ENCODE results near the gene GAB1. TPM values are rescaled to one million over a fixed set of nuclear protein-coding genes. Genes with fewer than 3 reads are reported as not detected.

GAB1 gene
- total and polyA plus RNA-seq, 5 donors from 2014 or later = 1.2 TPM; not detected in 4

- ATAC-seq (ENCODE audit: low read depth in 2 of 2) = no peak
- H3K27ac Mint-ChIP-seq = no peak overlapping the region
- peaks cover 0 to 3% (median 0%) of the 10 kb centered on the region in 7 donors for H3K9me3 Mint-ChIP-seq
- no peaks in the 10 kb centered on the region for H3K9me3 ChIP-seq (ENCODE audit: control insufficient read depth in 2 of 2, low read length in 2 of 2)
- no peak overlapping the region for H3K4me3 Mint-ChIP-seq
- H3K27me3 ChIP-seq (ENCODE audit: control insufficient read depth, insufficient read depth, low read length) = no peaks in the 10 kb centered on the region
- no peak overlapping the region for H3K4me3 ChIP-seq (ENCODE audit: low read depth, low read length)
- H3K27me3 Mint-ChIP-seq = peaks cover 7% of the 10 kb centered on the region
- no peaks in the 10 kb centered on the region for H3K4me1 Mint-ChIP-seq
- no peaks in the 10 kb centered on the region for H3K36me3 Mint-ChIP-seq
- H3K36me3 ChIP-seq (ENCODE audit: control insufficient read depth, insufficient read depth, low read length) = no peaks in the 10 kb centered on the region
- no peaks in the 10 kb centered on the region for H3K4me1 ChIP-seq (ENCODE audit: control insufficient read depth, insufficient read depth, low read length, poor library complexity, severe bottlenecking)
- no peak for DNase-seq
- H3K27ac ChIP-seq (ENCODE audit: insufficient read depth, low read length, poor library complexity, severe bottlenecking) = no peak overlapping the region
Observed at GRCh38 chr4:143296397-143297067, 40.1 kb upstream of the GAB1 start.

- Mint-ChIP-seq H3K4me1 (no peaks in the 10 kb centered on the region), H3K9me3 (peaks cover 0 to 3% (median 0%) of the 10 kb centered on the region in 7 donors), H3K36me3 (no peaks in the 10 kb centered on the region), H3K27ac (no peak overlapping the region), H3K27me3 (peaks cover 7% of the 10 kb centered on the region), H3K4me3 (no peak overlapping the region)
- H3K36me3 ChIP-seq (ENCODE audit: control insufficient read depth, insufficient read depth, low read length) = no peaks in the 10 kb centered on the region
- no peaks in the 10 kb centered on the region for H3K9me3 ChIP-seq (ENCODE audit: control insufficient read depth in 2 of 2, low read length in 2 of 2)
- H3K27ac ChIP-seq (ENCODE audit: insufficient read depth, low read length, poor library complexity, severe bottlenecking) = no peak overlapping the region
- no peak for DNase-seq
- ATAC-seq (ENCODE audit: low read depth in 2 of 2) = no peak
- no peak overlapping the region for H3K4me3 ChIP-seq (ENCODE audit: low read depth, low read length)
- H3K27me3 ChIP-seq (ENCODE audit: control insufficient read depth, insufficient read depth, low read length) = no peaks in the 10 kb centered on the region
- no peaks in the 10 kb centered on the region for H3K4me1 ChIP-seq (ENCODE audit: control insufficient read depth, insufficient read depth, low read length, poor library complexity, severe bottlenecking)
Observed at GRCh38 chr4:143300860-143301259, 35.8 kb upstream of the GAB1 start.

- Mint-ChIP-seq H3K4me1 (no peaks in the 10 kb centered on the region), H3K4me3 (no peak overlapping the region), H3K9me3 (peaks cover 0 to 3% (median 0%) of the 10 kb centered on the region in 7 donors), H3K36me3 (no peaks in the 10 kb centered on the region), H3K27ac (no peak overlapping the region), H3K27me3 (peaks cover 1% of the 10 kb centered on the region)
- Histone ChIP-seq H3K9me3 (ENCODE audit: control insufficient read depth in 2 of 2, low read length in 2 of 2) (no peaks in the 10 kb centered on the region), H3K27me3 (ENCODE audit: control insufficient read depth, insufficient read depth, low read length) (no peaks in the 10 kb centered on the region), H3K27ac (ENCODE audit: insufficient read depth, low read length, poor library complexity, severe bottlenecking) (no peak overlapping the region), H3K4me1 (ENCODE audit: control insufficient read depth, insufficient read depth, low read length, poor library complexity, severe bottlenecking) (no peaks in the 10 kb centered on the region), H3K36me3 (ENCODE audit: control insufficient read depth, insufficient read depth, low read length) (no peaks in the 10 kb centered on the region), H3K4me3 (ENCODE audit: low read depth, low read length) (no peak overlapping the region)
- ATAC-seq (ENCODE audit: low read depth in 2 of 2) (no peak), DNase-seq (no peak)
Observed at GRCh38 chr4:143302536-143302935, 34.1 kb upstream of the GAB1 start.

GRCh38 chr4:143306788-143307187 is 29.9 kb upstream of the GAB1 start:
- Histone ChIP-seq H3K4me1 (ENCODE audit: control insufficient read depth, insufficient read depth, low read length, poor library complexity, severe bottlenecking) (no peaks in the 10 kb centered on the region), H3K36me3 (ENCODE audit: control insufficient read depth, insufficient read depth, low read length) (no peaks in the 10 kb centered on the region), H3K27me3 (ENCODE audit: control insufficient read depth, insufficient read depth, low read length) (peaks cover 2% of the 10 kb centered on the region), H3K4me3 (ENCODE audit: low read depth, low read length) (no peak overlapping the region), H3K27ac (ENCODE audit: insufficient read depth, low read length, poor library complexity, severe bottlenecking) (no peak overlapping the region), H3K9me3 (ENCODE audit: control insufficient read depth in 2 of 2, low read length in 2 of 2) (no peaks in the 10 kb centered on the region)
- Mint-ChIP-seq H3K27ac (peak overlapping the region in 1 of 3 donors; percentile 67), H3K36me3 (no peaks in the 10 kb centered on the region), H3K27me3 (no peaks in the 10 kb centered on the region), H3K9me3 (no peaks in the 10 kb centered on the region), H3K4me1 (no peaks in the 10 kb centered on the region), H3K4me3 (no peak overlapping the region)
- ATAC-seq (ENCODE audit: low read depth in 2 of 2) (no peak), DNase-seq (no peak)

GRCh38 chr4:143307531-143307930 is 29.1 kb upstream of the GAB1 start:
- no peaks in the 10 kb centered on the region for H3K4me1 Mint-ChIP-seq
- Histone ChIP-seq H3K27me3 (ENCODE audit: control insufficient read depth, insufficient read depth, low read length) (peaks cover 5% of the 10 kb centered on the region), H3K4me1 (ENCODE audit: control insufficient read depth, insufficient read depth, low read length, poor library complexity, severe bottlenecking) (no peaks in the 10 kb centered on the region), H3K9me3 (ENCODE audit: control insufficient read depth in 2 of 2, low read length in 2 of 2) (no peaks in the 10 kb centered on the region), H3K4me3 (ENCODE audit: low read depth, low read length) (no peak overlapping the region), H3K36me3 (ENCODE audit: control insufficient read depth, insufficient read depth, low read length) (no peaks in the 10 kb centered on the region), H3K27ac (ENCODE audit: insufficient read depth, low read length, poor library complexity, severe bottlenecking) (no peak overlapping the region)
- no peak overlapping the region for H3K4me3 Mint-ChIP-seq
- ATAC-seq (ENCODE audit: low read depth in 2 of 2) (no peak), DNase-seq (no peak)
- H3K36me3 Mint-ChIP-seq = no peaks in the 10 kb centered on the region
- no peaks in the 10 kb centered on the region for H3K9me3 Mint-ChIP-seq
- H3K27me3 Mint-ChIP-seq = no peaks in the 10 kb centered on the region
- H3K27ac Mint-ChIP-seq = no peak overlapping the region

GRCh38 chr4:143308377-143308776 is 28.3 kb upstream of the GAB1 start:
- H3K36me3 Mint-ChIP-seq = no peaks in the 10 kb centered on the region
- H3K27me3 Mint-ChIP-seq = no peaks in the 10 kb centered on the region
- H3K9me3 Mint-ChIP-seq = no peaks in the 10 kb centered on the region
- Histone ChIP-seq H3K27me3 (ENCODE audit: control insufficient read depth, insufficient read depth, low read length) (peaks cover 5% of the 10 kb centered on the region), H3K36me3 (ENCODE audit: control insufficient read depth, insufficient read depth, low read length) (no peaks in the 10 kb centered on the region), H3K9me3 (ENCODE audit: control insufficient read depth in 2 of 2, low read length in 2 of 2) (no peaks in the 10 kb centered on the region), H3K27ac (ENCODE audit: insufficient read depth, low read length, poor library complexity, severe bottlenecking) (no peak overlapping the region), H3K4me3 (ENCODE audit: low read depth, low read length) (no peak overlapping the region), H3K4me1 (ENCODE audit: control insufficient read depth, insufficient read depth, low read length, poor library complexity, severe bottlenecking) (no peaks in the 10 kb centered on the region)
- no peak for DNase-seq
- H3K4me3 Mint-ChIP-seq = no peak overlapping the region
- no peak for ATAC-seq (ENCODE audit: low read depth in 2 of 2)
- no peaks in the 10 kb centered on the region for H3K4me1 Mint-ChIP-seq
- no peak overlapping the region for H3K27ac Mint-ChIP-seq

- H3K36me3 ChIP-seq (ENCODE audit: control insufficient read depth, insufficient read depth, low read length) = no peaks in the 10 kb centered on the region
- no peak for ATAC-seq (ENCODE audit: low read depth in 2 of 2)
- no peak overlapping the region for H3K27ac ChIP-seq (ENCODE audit: insufficient read depth, low read length, poor library complexity, severe bottlenecking)
- Mint-ChIP-seq H3K27ac (no peak overlapping the region), H3K9me3 (peaks cover 0 to 1% (median 0%) of the 10 kb centered on the region in 7 donors), H3K4me1 (no peaks in the 10 kb centered on the region), H3K36me3 (no peaks in the 10 kb centered on the region), H3K4me3 (no peak overlapping the region), H3K27me3 (peaks cover 11% of the 10 kb centered on the region)
- no peak for DNase-seq
- peaks cover 5% of the 10 kb centered on the region for H3K27me3 ChIP-seq (ENCODE audit: control insufficient read depth, insufficient read depth, low read length)
- no peaks in the 10 kb centered on the region for H3K4me1 ChIP-seq (ENCODE audit: control insufficient read depth, insufficient read depth, low read length, poor library complexity, severe bottlenecking)
- no peak overlapping the region for H3K4me3 ChIP-seq (ENCODE audit: low read depth, low read length)
- H3K9me3 ChIP-seq (ENCODE audit: control insufficient read depth in 2 of 2, low read length in 2 of 2) = no peaks in the 10 kb centered on the region
Observed at GRCh38 chr4:143311924-143312323, 24.8 kb upstream of the GAB1 start.

GRCh38 chr4:143313521-143313920 is 23.2 kb upstream of the GAB1 start:
- no peaks in the 10 kb centered on the region for H3K36me3 ChIP-seq (ENCODE audit: control insufficient read depth, insufficient read depth, low read length)
- peaks cover 5% of the 10 kb centered on the region for H3K27me3 ChIP-seq (ENCODE audit: control insufficient read depth, insufficient read depth, low read length)
- no peak for DNase-seq
- Mint-ChIP-seq H3K4me1 (no peaks in the 10 kb centered on the region), H3K9me3 (peaks cover 0 to 1% (median 0%) of the 10 kb centered on the region in 7 donors), H3K36me3 (no peaks in the 10 kb centered on the region), H3K4me3 (no peak overlapping the region), H3K27ac (no peak overlapping the region), H3K27me3 (peaks cover 14% of the 10 kb centered on the region)
- H3K9me3 ChIP-seq (ENCODE audit: control insufficient read depth in 2 of 2, low read length in 2 of 2) = no peaks in the 10 kb centered on the region
- no peaks in the 10 kb centered on the region for H3K4me1 ChIP-seq (ENCODE audit: control insufficient read depth, insufficient read depth, low read length, poor library complexity, severe bottlenecking)
- no peak for ATAC-seq (ENCODE audit: low read depth in 2 of 2)
- H3K4me3 ChIP-seq (ENCODE audit: low read depth, low read length) = no peak overlapping the region
- no peak overlapping the region for H3K27ac ChIP-seq (ENCODE audit: insufficient read depth, low read length, poor library complexity, severe bottlenecking)
